Measurements from ENCODE around the gene TSEN54. TPM values are rescaled to one million over a fixed set of nuclear protein-coding genes. Genes with fewer than 3 reads are reported as not detected.

The TSEN54 gene
- total and polyA plus RNA-seq, 8 donors = 14.9 to 105 (median 19.5) TPM

DNA sequence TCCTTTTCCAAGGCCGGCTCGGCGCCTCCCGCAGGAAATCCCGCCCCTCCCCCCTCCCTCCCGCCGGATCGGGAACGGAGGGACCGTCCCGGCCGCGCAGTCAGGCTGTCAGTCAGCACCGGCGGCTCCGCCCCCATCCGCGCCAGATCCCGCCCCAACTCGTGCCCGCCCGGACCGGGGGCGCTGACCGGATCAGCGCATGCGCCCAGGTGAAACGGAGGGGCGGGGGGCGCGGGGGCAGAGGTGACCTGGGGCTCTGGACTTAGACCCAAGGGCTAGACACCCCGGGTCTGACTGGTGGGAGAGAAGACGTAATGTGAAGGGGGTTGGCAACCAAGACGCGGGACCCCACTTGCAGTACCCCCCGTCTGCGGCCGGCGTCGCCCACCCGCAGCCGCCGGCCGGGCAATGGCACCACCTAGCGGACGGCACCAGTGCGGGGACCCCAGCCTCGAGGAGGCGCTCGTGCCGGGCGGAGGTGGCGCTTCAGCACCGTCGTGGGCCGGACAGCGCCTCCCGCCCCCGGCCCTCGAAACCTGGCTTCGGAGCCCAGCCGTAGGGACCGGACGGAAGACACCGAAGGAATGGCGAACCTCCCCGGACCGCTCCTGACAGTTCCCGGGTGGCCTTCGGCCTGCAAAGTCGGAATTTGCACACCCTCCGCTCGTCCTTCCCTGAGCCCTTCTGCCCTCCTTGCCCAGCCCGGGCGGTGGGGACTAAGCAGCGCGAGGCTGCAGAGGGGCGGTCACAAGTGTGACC lies 653 bp upstream of the TSEN54 start, which contains the start of gene CASKIN2:
Gene CASKIN2 (minus strand): TSS at position 42 of the 759 bp plus-strand sequence. CDS start 1,733 bp downstream, outside the sequence.
- WGBS, 2 donors = 0 to 1% methylated on average over 59 to 78 of the region's 78 CpGs
- FAIRE-seq (no peak), DNase-seq (peak; percentile 96 to 99 (median 98)), ATAC-seq (peak; percentile 85 to 90 (median 86))
- Histone ChIP-seq H3K27me3 (no peaks in the 10 kb centered on the region), H3K27ac (peak within 1 kb of the TSS; percentile 57 to 75 (median 66)), H3K4me1 (peaks cover 11 to 34% (median 19%) of the 10 kb centered on the region in 3 donors), H3K36me3 (no peaks in the 10 kb centered on the region), H3K4me3 (peak within 1 kb of the TSS; percentile 67 to 98 (median 90)), H3K9me3 (no peaks in the 10 kb centered on the region)
- intact Hi-C loops (cut with DNase I) = no loop called here
- TF ChIP-seq CTCF (IDR thresholded peaks at IDR 0.05) = peak; percentile 86 to 95 (median 90)

DNA sequence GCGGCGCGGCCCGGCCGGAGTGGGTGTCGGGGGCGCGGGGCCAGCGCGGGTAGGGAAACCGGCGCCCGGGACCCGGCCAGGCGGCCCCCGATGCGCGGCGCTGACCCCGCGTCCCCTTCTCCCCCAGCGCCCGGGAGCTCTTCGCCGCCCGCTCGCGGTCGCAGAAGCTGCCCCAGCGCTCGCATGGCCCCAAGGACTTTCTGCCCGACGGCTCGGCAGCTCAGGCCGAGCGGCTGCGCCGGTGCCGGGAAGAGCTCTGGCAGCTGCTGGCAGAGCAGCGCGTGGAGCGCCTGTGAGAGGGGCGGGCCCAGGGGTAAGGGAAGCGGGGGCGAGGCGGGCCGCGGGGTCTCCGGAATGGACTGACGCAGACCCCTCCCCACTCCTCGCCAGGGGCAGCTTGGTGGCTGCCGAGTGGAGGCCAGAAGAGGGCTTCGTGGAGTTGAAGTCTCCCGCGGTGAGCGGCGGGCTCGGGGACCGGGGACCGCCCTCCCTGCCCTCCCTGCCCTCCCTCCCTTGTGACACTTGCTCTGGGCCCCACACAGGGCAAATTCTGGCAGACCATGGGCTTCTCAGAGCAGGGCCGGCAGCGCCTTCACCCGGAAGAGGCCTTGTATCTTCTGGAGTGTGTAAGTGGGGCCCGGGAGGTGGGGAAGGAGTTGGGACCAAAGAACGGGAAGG lies 430 bp downstream of the TSEN54 start:
- H3K27me3 ChIP-seq = no peaks in the 10 kb centered on the region
- 0 to 1% methylated on average over 40 to 65 of the region's 65 CpGs for whole genome bisulfite sequencing, 2 donors
- FAIRE-seq (no peak), DNase-seq (peak in 5 of 6 donors; percentile 38 to 88 (median 72)), ATAC-seq (no peak)
- H3K36me3 ChIP-seq = peaks cover 0 to 3% (median 0%) of the 10 kb centered on the region in 3 donors
- peak overlapping the region; percentile 60 to 98 (median 90) for H3K4me3 ChIP-seq
- H3K4me1 ChIP-seq = peaks cover 11 to 27% (median 17%) of the 10 kb centered on the region in 3 donors
- H3K27ac ChIP-seq = peak overlapping the region; percentile 15 to 57 (median 52)
- no peak for TF ChIP-seq CTCF (IDR thresholded peaks at IDR 0.05)
- intact Hi-C loops (cut with DNase I) = no loop called here
- H3K9me3 ChIP-seq = no peaks in the 10 kb centered on the region

- 11 to 12% methylated on average over 10 of the region's 10 CpGs for WGBS, 2 donors
- DNase-seq (peak in 2 of 6 donors; percentile 52 to 80), FAIRE-seq (no peak), ATAC-seq (no peak)
- H3K4me1 ChIP-seq = peaks cover 11 to 21% (median 11%) of the 10 kb centered on the region in 3 donors
- TF ChIP-seq CTCF (IDR thresholded peaks at IDR 0.05) = no peak
- intact Hi-C loops (cut with DNase I) = no loop called here
- H3K9me3 ChIP-seq = no peaks in the 10 kb centered on the region
- peak overlapping the region; percentile 60 to 98 (median 90) for H3K4me3 ChIP-seq
- H3K27ac ChIP-seq = peak overlapping the region in 2 of 4 donors; percentile 15 to 55
- H3K27me3 ChIP-seq = no peaks in the 10 kb centered on the region
- peaks cover 0 to 7% (median 0%) of the 10 kb centered on the region in 3 donors for H3K36me3 ChIP-seq
These were observed 1.1 kb downstream of the TSEN54 start for GRCh38 chr17:75517297-75517865.

GRCh38 chr17:75518201-75518600 lies 1.9 kb downstream of the TSEN54 start:
- H3K27me3 ChIP-seq = no peaks in the 10 kb centered on the region
- no peaks in the 10 kb centered on the region for H3K9me3 ChIP-seq
- ATAC-seq = no peak
- H3K4me1 ChIP-seq = peaks cover 11 to 16% (median 11%) of the 10 kb centered on the region in 3 donors
- WGBS, 2 donors = 78 to 83% methylated on average over 3 of the region's 3 CpGs
- no peak for FAIRE-seq
- H3K4me3 ChIP-seq = no peak overlapping the region
- TF ChIP-seq CTCF (IDR thresholded peaks at IDR 0.05) = no peak
- H3K36me3 ChIP-seq = peaks cover 0 to 9% (median 0%) of the 10 kb centered on the region in 3 donors
- no peak overlapping the region for H3K27ac ChIP-seq
- DNase-seq = no peak
- intact Hi-C loops (cut with DNase I) = no loop called here
